GM21825 (cell line): ENCODE measurements around the gene HDAC9.
"Not testable (repeated sequence)": the region's sequence is repeated elsewhere in the genome, so short reads cannot be mapped to it uniquely, and the experiment has no call there.

ENCODE experiments used
- ATAC-seq: cut with Tn5 transposase; IDR thresholded peaks from one replicate; pipeline ENCODE4 v1.9.1; 2021; ENCODE audit warnings: mild to moderate bottlenecking, moderate library complexity; ENCODE audit not compliant: unreplicated experiment

Gene HDAC9

DNA sequence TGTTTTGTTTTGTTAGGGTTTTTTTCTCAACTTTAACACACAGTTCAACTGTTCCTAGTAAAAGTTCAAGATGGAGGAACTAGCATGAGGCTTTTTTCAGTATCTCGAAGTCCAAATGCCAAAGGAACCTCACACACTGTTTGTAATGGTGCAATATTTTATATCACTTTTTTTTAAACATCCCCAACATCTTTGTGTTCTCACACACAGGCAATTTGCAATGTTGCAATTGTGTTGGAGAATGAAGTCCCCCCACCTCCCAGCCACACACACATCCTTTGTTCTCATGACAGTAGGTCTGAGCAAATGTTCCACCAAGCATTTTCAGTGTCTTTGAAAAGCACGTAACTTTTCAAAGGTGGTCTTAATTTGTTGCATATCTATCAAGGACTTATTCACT lies 501.0 kb downstream of the HDAC9 start:
- no peak for ATAC-seq

DNA sequence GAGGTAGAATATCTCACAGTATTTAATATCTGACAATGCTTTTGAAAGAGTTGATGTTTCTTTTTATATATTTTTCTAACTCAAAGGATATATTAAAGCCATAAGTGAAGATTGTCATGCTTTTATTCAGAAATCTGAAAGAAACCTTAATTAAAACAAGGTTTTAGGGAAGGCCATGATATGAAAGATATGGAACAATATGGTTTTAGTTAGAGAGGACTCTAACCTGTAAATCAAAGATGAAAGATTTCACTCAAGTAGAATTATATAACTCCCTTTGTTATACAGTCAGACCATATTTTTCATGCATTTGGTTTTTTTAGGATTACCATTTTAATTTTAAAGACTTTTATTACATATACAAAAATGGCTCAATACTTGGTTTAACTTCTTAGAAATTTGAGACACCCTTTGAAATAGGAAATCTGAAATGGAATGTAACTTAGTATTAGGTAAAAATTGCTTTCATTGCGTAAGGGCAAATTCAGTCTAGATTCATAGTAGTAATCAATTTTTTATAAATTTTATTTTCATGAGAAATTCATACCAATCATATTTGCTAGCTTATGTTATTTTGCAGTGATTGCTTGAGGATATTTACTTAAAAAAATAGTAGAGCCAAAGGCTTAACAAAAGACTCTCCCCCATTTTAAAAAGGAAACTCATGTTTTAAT lies 502.1 kb downstream of the HDAC9 start:
- no peak for ATAC-seq

DNA sequence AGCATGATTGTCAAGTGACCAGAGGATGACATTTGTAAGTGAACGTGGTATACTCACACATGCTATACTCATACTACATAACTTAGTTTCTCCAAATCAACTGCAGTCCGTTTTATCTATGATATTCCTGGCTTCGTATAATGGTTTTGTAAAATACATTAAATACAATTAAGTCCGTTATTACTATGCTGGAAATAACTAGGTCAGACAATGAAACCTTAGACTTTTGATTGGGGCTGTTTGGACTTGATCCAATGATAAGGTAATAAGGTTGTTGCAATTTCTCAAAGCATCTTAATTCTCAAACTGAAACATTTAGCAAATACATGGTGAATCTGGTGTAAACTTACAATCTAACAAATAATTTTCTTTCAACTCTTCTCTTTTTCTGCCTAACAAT lies 504.9 kb downstream of the HDAC9 start:
- ATAC-seq = no peak

GRCh38 chr7:19001854-19002253 lies 506.3 kb downstream of the HDAC9 start:
- ATAC-seq = no peak

- no peak for ATAC-seq
These were observed 513.8 kb downstream of the HDAC9 start for GRCh38 chr7:19009241-19009935.

DNA sequence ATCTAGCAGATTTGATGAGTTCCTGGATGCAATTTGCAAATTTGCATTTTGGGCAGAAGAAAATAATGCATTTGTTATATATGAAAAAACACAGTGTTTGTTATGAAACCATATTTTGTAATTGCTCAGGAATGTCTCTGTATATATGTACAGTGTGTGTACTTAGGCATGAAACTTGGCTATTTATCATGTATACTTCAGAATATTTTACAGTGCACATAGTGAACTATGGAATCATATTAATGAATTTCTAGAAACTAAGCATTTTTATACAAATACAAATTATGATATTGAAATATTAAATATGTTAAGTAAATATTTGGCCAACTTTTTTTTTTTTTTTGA lies 514.4 kb downstream of the HDAC9 start:
- no peak for ATAC-seq

GRCh38 chr7:19011212-19011611 lies 515.7 kb downstream of the HDAC9 start:
- ATAC-seq = no peak

- ATAC-seq = no peak
These were observed 519.5 kb downstream of the HDAC9 start for GRCh38 chr7:19015098-19015497.

DNA sequence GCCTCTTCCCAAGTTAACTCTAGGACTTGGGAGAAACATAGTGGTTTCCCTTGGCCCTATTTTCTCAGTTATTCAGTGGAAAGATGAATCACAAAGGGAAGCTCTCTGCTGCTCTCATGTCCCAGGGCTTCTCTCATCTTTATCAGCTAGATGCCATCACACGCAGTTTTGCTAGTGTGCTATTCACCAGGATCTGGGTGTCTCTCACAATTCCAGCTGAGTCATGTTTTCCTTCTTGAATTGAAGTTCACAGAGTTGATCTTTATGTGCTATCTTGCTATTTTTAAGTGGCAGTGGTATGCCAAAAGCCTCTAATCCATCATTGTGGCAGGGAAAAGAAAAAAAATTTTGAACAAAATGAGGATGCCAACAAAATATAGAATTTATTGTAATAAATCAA lies 520.6 kb downstream of the HDAC9 start:
- ATAC-seq = no peak

DNA sequence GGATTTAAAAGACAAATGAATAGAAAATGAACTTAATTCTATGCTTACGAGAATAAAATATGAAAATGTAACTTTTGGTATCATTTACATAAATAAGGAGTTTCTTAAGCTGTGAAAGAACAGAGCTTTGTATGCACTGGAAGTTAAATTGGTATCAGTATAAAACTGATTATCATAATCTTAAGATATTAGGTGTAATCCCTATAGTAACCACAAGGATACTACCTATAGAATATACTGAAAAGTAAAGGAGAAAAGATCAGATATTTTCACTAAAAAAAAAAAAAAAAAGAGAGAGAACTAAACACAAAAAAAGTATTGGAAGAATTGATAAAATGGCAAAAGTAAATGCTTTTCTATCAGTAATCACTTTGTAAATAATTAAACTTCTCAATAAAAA lies 521.8 kb downstream of the HDAC9 start:
- no peak for ATAC-seq

DNA sequence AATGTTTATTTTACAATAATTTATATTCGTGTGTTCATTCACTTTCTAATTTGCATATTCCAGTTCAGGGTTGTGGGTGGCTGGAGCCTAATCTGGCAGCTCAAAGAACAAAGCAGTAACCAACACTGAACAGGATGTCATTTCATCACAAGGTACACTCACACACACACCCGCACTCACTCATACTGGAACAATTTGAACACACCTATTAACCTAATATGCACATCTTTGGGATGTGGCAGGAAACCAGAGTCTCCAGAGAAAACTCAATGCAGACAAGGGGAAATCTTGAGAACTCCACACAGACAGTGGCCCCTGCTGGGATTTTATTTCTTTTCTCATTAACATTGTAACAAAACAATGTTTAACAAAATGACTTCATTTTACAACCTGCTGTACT lies 524.5 kb downstream of the HDAC9 start:
- ATAC-seq = no peak

GRCh38 chr7:19020711-19021110 lies 525.2 kb downstream of the HDAC9 start:
- no peak for ATAC-seq

- ATAC-seq = no peak
These were observed 527.9 kb downstream of the HDAC9 start for GRCh38 chr7:19023477-19023876.

GRCh38 chr7:19024261-19024660 lies 528.7 kb downstream of the HDAC9 start:
- ATAC-seq = no peak

DNA sequence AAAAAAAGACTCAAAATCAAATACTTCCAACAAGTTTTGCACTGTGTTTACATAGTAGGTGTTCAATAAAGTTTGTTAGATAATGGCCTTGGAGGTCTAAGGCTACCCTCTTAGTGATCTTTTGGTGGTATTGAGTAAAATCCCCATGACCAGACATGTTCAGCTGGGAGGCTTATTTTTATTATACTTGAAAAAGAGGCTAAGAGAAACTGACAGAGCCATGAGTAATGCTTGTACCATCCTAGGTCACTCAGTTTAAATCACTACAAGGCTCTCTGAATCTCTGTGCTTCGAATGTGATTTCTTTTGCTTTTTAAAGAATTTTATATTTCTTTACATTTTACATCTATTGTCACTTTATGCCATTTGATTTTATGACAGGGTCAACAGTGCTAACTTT lies 531.3 kb downstream of the HDAC9 start:
- ATAC-seq = no peak

GRCh38 chr7:19030281-19030680 lies 534.7 kb downstream of the HDAC9 start:
- no peak for ATAC-seq

- ATAC-seq = not testable (repeated sequence)
These were observed 537.4 kb downstream of the HDAC9 start for GRCh38 chr7:19032942-19033341.

DNA sequence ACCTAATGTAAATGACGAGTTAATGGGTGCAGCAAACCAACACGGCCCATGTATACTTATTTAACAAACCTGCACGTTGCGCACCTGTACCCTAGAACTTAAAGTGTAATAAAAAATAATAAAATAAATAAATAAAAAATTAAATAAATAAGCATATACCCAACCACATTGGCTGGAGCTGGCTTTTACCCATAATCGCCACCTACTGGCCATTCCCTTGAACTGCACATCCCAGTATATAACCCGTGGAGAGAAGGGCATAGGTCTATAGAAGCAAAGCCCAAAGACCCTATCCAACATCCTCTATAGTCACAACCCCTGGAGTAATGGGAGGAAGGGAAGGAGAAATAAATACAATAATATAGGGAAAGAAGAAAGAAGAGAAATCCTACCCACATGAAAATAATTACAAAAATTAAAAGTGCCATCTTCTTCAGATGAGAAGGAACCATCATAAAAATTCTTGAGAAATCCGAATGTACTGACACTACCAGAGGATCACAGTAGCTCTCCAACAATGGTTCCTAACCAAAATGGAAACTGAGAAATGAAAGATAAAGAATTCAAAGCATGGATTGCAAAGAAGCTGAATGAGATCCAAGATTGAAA lies 556.3 kb downstream of the HDAC9 start:
- no peak for ATAC-seq
